RKO (cell line): ENCODE data around the gene RASSF3.
"Not testable (repeated sequence)": the region's sequence is repeated elsewhere in the genome, so short reads cannot be mapped to it uniquely, and the experiment has no call there.

Experiments used
- DNase-seq: peaks from one replicate; pipeline ENCODE4 v3.0.0-alpha.2; 2016; ENCODE audit warnings: low spot score

Gene RASSF3

DNA sequence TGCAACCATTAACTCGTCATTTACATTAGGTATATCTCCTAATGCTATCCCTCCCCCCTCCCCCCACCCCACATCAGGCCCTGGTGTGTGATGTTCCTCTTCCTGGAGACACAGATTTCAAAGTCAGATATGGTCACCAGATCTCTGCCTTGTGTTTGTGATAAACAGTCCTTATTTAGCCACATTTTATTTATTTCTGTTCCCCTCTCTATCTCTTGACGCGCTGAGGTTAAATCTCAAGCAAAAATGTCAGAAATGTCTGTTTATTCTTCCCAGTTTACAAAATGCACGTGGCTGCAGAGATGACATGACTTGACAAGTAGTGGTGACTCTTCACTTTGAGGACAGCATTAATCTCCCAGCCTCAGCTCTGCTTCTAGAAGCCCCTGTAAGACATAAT, 11.5 kb upstream of the RASSF3 start:
- no peak for DNase-seq

DNA sequence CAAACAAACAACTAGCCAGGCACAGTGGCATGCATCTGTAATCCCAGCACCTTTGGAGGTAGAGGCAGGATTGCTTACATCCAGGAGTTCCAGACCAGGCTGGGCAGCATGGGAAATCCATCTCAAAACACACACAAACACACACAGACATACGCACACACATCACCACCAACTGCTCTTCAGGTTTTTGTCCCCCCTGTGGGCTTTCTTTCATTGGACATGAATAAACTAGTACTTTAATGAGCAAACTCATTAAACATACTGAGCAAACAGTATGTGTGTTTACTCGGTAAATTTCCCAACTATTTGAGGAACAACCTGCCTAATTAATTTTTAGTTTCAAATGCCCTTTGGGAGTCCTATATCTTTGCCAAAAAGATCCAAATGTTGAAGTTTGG, 10.1 kb upstream of the RASSF3 start:
- DNase-seq: no peak

DNA sequence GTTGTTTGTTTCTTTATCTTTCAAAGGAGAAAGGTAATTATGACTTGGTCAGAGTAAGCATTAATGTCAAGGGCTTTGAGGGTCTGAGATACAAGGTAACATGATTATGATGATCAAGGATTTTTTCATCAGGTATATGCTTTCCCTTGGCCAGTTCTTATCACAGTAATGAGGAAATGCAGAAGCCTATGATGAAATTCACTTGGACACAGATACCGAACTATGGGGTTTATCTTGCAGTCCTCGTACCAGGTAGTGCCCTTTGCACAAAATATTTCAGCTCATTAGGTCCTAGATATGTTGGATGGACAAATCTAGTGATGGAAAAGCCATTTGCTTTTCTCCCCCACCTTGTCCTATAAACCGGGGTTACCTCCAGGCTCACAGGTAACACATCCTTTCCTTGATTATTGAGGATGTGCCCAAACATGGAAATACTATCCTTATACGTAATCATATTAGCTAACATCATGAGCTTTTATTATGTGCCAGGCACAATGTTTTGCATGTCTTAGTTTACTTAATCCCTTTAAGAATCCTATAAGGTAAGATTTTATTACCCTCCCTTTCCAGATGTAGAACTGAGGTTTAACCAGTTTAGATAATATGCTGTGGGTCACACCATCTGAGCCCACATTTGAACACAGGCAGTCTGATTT, 7.0 kb upstream of the RASSF3 start:
- no peak for DNase-seq

DNA sequence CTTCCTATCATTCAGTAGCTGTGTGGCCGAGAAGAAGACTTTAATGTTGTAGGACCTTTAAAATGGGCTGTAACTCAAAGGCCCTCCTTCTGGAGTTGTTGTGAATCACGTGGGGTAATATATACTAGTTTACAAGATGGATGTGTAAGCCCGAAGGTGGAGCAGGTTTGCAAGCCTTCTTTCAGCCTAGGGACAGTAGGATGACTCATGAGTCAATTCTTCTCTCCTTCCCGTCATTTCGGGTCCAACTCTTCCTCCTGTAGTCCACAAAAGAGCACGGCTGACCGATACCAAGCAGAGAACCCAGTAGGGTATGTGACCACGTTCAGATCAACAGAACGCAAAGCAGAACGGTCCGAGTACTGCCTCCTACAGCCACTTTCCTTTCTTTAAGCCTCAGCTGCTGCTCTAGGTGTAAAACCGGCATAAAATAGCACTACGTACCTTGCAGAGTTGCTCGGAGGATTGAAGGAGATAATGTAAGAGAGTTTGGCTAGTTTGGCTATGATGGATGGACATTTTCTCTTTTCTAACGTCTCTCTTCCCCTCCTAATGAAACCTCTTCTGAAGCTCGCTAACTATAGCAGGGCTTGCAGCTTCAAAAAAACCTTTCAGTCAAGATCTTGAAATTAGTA, 1.3 kb upstream of the RASSF3 start:
- DNase-seq: peak; percentile 74

DNA sequence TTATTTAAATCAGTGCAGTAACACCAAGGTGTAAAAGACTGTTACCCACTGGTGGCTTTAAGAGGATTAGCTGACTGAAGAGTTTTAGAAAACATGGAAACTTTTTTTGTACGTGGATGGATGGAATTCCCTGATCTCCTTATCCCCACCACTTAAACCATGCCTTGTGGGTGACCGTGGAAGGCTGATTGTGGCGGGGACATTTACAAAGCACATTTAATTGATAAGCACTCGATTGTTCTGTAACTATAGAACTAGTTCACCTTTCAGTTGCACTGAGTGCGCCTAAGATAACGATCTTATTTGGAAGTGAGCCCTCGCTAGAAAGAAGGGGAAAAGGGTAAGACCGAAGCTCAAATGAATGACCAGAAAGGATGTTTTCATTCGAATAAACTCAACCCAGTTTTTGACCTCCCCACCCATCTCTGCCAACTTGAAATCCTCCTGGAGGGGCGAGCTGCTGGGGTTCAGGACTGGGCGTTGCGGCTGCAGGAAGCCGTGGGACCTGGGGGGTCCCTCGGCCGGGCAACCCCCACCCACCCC, 688 bp upstream of the RASSF3 start:
- peak; percentile 37 for DNase-seq

DNA sequence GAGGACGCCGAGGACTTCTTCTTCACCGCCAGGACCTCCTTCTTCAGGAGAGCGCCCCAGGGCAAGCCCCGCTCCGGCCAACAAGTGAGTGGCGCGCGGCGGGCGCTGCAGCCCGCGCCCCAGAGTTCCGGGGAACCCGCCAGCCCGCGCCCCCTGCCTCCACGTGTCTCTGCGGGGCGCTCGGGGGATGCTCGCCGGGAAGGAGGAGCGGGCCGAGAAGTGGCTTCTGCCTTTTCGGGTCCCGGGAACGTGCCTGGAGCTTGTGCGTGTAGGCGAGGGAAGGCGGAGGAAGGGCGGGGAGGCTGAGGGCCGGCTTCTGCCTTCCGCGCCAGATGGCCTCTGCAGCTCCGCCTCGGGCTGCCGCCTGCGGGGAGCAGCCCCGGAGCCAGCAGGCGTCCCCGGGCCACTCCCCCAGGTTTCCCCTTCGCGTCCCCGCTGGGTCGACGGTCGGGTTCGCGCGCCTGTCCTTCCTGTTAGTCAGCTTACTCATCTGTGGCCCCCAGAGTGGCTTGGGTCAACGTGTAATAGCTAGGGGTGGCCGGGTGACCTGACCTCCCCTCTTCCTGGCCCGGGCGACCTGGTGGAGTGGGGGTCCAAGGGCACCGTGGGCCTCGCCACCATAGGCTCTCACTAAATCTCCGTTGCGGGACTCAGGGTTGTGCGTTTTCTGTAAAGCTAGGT, 505 bp downstream of the RASSF3 start:
- DNase-seq: peak; percentile 79

DNA sequence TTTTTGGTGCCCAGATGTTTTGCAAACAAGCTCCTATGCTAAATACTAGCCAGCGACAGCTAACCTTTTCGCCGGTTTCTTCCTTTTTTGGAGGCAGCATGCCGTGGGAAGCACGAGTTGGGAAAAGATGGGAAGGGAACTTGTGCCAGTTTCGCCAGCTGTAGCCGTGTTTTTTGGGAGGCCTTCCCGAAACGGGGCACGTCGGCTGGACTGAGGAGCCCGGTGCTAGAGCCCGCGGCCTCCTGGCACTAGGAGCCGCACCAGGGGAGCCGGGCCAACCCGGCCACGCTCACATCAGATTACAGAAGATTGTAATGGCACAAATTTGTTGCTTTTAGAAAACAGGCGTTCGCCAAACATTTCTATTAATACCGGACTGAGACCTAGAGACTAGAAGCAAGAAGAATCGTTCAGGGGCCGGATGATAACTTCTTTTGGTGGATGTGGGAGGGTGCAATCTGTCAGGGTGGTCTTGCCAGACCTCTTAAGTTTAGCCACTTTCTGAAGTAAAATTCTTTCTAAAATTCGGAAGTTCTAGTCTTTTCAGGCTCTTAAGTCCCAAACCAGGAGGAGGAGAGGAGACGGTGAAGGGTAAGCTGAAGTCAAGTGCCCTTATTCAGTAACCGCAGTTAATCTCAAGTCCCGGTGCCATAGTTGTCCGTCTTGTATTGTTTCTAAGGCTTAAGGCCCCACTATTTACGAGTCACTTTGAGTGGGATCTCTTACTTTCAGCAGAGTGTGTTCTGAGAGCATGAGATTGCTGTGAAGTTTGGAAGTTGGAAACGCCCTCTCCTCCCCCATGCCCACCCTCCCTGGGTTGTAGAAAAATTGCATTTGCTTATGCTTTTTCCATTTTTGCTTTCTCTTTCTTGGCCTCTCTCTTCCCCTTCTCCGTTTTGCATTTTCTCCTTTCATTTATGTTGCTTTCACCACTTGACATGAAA, 1.3 kb downstream of the RASSF3 start:
- DNase-seq: peak; percentile 56

DNA sequence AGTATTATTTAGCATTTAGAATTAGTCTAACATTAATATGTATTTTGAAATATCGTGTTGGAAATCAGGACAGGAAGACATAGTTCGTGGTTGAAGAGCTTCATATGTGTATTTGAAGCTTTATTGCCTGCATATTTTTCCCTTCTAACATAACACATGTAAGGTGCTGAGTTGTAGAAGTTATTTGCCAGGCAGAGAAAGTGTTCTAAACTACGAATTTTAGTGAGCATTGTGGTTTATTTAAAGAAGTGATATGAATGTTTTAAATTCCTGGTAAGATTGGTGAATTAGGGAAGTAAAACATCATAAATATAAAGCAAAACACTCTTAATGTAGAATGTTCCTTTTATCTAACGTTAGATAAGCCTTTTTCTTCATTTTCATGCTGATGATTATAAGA, 2.5 kb downstream of the RASSF3 start:
- no peak for DNase-seq

DNA sequence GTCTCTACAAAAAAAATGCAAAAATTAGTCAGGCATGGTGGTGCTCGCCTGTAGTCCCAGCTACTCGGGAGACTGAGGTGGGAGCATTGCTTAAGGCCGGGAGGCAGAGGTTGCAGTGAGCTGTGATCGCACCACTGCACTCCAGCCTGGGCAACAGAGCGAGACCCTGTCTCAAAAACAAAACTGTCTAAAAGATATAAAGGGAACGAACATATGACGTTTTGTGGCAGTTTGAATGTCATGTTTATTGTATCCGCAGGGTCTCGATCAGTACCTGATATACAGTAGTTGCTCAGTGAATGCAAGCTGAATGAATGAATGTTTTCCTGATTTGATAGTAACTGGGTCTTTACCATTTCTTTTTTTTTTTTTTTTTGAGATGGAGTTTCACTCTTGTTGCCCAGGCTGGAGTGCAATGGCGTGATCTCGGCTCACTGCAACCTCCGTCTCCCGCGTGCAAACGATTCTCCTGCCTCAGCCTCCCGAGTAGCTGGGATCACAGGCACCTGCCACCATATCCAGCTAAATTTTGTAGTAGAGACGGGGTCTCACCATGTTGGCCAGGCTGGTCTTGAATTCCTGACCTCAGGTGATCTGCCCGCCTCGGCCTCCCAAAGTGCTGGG, 3.6 kb downstream of the RASSF3 start:
- not testable (repeated sequence) for DNase-seq

DNA sequence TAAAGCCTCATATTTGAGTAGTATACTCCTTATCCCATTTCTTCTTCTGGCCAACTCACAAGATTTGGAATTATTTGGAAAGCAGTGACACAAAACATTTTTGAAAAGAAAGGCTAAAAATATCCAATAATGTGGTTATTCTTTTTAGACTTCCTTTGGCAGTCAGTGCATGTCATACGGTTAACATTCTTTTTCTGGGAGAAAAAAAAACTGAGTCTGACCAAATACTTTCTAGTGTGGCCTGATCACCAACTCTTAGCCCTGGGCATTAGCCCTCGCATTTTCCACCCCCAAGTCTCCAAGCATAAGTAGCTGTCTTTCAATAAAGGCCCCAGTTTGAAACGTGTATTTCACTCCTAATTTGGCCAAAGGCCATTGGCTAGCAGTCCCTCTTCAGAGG, 5.9 kb downstream of the RASSF3 start:
- DNase-seq: no peak

DNA sequence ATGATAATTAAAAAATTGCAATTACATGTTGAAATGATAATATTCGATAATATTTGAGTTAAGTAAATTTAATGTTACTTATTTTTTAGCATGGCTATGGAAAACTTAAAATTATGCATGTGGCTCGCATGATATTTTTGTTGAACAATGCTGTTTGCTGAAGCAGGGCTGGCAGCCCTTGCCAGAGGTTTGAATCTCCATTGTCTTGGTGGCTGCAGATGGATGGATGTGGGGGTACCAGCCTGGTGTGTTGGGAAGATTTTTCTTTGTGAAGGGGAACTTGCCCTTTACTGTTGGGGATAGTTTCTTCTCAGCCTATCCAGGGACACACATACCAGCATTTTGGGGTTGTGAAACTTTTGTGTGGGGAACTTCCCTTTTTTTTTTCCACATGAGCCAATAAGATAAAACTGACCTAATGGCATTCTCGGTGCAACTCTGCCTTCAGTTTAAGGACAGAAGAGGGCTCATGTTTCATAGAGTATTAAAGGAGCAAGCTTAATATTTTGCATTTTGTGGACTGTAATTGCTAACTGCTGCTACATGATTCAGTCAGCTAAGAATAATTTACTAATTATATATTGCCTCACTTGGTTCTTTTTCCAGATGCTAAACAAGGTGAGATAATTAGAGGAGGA, 8.8 kb downstream of the RASSF3 start:
- no peak for DNase-seq

DNA sequence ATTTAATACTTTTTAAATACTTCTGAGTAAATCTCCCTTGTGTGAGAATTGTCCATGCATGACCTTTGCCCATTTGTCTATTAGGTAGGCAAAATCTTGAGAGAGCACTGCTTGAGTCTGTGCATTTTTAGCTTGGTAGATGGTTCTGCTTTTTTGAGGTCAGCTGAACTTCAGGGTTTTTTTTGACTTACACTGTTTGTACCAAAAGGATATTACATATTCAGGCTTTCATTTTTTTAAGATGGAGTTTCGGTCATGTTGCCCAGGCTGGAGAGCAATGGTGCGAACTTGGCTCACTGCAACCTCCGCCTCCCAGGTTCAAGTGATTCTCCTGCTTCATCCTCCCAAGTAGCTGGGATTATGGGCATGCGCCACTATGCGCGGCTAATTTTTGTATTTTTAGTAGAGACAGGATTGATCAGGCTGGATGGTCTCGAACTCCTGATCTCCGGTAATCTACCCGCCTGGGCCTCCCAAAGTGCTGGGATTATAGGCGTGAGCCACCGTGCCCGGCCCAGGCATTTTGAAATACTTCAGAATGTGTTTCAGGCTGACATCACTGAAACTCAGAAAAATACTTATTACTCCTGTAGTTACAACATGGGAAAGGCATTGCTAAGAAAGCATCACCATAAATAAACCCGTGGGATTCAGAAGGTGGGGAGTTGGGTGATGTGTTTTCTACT, 11.1 kb downstream of the RASSF3 start:
- no peak for DNase-seq

DNA sequence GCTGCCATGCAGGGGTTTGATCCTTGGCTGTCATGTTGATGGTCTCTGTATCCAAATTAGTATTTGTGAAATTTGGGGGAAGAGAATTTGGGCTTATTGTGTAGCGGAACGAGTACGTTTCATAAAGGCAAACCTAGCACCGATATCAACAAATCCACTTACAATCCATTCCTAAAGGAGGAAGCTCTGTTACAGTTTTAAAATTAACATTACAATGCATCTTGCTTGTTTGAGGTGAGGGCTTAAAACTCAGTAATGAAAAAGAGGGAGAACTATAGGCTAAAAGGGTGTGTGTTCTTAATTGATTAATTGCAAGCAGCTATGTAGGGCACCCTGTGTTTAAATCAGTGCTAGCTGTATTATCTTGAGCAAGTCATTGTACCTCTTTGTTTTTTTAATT, 13.7 kb downstream of the RASSF3 start:
- no peak for DNase-seq

DNA sequence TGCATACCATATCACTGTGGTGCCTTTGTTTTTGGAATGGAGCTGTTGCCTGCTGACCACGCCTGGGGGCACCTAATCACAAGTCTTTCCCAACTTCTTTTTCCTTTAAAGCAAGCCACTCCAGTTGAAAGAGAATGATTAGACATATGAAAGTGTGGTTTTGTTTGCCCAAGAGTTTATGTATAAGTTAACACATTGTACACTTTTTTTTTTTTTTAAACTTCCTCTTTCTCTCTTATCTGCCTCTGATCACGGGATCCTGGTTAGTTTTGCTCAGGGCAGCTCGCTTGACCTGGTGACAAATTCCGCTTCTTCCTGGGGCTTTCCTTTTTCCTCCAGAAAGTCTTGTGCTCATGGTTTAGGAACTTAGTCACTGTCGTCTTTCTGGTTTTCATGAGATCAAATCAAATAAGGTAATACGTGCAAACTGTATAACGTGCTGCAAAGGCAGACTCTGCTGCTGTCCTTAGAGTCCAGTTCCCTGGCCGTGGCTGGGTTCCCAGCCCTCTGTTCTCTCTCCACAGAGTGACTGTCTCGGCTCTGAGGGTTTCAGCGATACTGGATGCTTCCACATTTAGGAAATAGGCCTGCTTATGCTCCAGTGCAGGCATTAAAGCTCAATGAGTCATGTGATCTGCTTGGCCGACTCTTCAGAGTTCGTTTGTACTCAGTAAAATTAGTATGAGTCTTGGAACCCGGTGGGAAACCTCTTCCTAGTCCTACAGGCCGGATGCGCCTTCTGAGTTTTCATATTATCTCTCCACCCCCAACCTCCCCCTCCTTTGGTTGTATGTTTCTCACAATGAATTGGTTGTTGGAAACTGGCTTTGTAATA, 15.2 kb downstream of the RASSF3 start:
- no peak for DNase-seq

DNA sequence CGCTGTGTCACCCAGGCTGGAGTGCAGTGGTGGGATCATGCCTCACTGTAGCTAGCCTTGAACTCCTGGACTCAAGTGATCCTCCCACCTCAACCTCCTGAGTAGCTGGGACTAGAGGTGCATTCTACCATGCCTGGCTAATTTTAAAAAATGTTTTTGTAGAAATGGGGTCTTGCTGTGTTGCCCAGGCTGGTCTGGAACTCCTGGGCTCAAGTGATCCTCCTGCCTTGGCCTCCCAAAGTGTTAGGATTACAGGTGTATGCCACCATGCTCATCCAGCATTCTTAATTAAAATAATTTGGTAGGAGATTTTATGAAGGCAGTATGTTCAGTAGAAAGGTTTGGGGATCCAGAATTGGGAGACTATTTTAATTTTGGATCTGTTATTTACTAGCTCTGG, 16.3 kb downstream of the RASSF3 start:
- DNase-seq: not testable (repeated sequence)

DNA sequence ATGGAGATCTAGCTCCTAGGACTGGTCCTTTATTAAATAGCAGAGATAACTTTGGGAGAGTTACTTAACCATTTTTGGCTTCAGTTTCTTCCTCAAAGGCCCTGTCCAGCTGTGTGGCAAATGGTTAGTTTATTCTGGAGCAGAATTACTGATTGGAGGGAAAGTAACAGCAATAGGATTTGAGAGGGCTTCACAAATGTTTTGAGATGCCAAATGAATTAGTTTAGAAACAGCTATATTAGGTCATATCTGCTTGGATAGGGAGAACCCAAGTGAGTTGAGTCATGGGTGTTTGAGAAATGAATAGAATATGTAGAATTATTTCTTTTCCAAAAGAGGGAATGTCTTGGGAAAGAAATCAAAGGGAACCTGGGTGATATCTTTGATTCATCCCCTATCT, 17.5 kb downstream of the RASSF3 start:
- DNase-seq: no peak

DNA sequence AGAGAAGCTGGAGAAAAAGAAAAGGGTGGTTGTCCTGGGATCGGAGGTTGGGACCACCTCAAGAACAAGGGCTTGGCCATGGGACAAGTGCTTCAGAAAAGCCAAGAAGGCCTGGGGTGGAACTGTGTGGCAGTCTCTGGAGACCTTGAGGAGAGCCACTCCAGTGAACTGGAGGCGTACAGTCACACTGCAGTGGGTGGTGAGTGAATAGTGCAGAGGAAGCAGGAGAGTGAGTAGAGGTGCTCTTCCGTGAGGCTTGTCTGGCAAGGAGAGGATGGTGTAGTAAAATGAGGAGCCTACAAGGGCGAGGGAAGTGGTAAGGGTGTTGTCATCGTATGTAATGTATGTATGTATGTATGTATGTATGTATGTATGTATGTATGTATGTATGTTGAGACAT, 20.9 kb downstream of the RASSF3 start:
- no peak for DNase-seq

DNA sequence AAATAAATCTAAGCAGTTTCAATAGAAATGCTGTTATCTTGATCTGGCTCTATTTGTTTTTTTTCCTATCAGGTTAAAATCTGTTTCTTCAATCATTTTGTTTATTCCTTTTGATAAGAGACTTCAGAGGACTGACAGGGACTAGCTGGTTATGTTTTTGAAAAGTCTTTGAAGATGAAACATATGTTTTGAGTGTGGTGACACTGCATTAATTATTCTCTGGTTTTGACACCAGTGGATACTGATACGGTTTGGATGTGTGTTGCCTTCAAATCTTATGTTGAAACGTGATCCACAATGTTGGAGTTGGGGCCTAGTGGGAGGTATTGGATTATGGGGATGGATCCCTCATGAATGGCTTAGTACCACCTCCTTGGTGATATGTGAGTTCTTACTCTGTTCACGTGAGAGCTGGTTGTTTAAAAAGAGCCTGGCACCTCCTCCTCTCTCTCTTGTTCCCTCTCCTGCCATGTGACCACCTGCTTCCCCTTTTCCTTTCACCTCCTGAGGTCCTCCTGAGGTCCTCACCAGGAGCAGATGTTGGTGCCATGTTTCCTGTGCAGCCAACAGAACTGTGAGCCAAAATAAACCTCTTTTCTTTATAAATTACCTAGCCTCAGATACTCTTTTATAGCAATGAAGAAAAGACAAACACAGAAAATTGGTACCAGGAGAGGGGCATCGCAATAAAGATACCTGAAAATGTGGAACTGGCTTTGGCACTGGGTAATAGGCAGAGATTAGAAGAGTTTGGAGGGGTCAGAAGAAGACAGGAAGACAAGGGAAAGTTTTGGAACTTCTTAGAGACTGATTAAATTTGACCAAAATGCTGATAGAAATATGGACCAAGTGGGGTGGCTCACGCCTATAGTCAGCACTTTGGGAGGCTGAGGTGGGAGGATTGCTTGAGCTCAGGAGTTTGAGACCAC, 23.0 kb downstream of the RASSF3 start:
- DNase-seq: no peak

DNA sequence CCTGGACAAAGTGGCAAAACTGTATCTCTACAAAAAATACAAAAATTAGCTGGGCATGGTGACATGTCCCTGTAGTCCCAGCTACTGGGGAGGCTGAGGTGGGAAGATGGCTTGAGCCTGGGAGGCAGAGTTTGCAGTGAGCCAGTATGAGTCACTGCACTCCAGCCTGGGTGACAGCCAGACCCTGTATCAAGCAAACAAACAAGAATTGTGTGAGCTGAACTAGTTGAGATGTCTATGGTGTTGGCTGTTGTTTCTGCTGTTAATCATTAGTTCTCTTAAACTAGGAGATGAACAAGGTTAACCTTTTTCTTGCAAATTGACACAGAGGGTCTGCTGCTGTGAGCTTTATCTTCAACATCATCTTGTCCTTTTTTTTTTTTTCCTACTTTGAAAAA, 23.6 kb downstream of the RASSF3 start:
- DNase-seq: peak; percentile 42
